DND-41 (cell line): ENCODE measurements around the gene RAPGEF5.
A peak's percentile ranks its signal among the peaks of the same experiment; 100 is the strongest.

Source experiments
- ATAC-seq: fragments of 200-7000 bp; cut with Tn5 transposase; 3 replicates; pipeline ENCODE4 v1.9.1; 2021; ENCODE audit warnings: low read depth; ENCODE audit not compliant: insufficient read depth
- DNase-seq: peaks from one replicate; pipeline ENCODE4 v3.0.0-alpha.2; 2020
- H2AFZ ChIP-seq: 2 replicates; pipeline ENCODE4 v1.6.0; 2012; ENCODE audit warnings: low read depth, low read length
- H3K27ac ChIP-seq: 2 replicates; pipeline ENCODE4 v1.5.1; 2012; ENCODE audit warnings: low read length, inconsistent platforms
- H3K27me3 ChIP-seq: fragments of 200-600 bp; sonication (generic); 2 replicates; pipeline ENCODE4 v1.6.0; 2012; ENCODE audit warnings: low read length, mild to moderate bottlenecking, inconsistent platforms; ENCODE audit not compliant: insufficient read depth, poor library complexity
- H3K36me3 ChIP-seq: 2 replicates; pipeline ENCODE4 v1.5.1; 2012; ENCODE audit warnings: low read length, inconsistent platforms; ENCODE audit not compliant: insufficient read depth
- H3K4me1 ChIP-seq: 2 replicates; pipeline ENCODE4 v1.5.1; 2012; ENCODE audit warnings: mild to moderate bottlenecking, low read length; ENCODE audit not compliant: insufficient read depth
- H3K4me2 ChIP-seq: 2 replicates; pipeline ENCODE4 v1.6.0; 2012; ENCODE audit warnings: mild to moderate bottlenecking, moderate library complexity, low read length, inconsistent platforms; ENCODE audit not compliant: insufficient read depth
- H3K4me3 ChIP-seq, 2 experiments: fragments of 200-600 bp in 1 of 2; shearing (Covaris generic) in 1 of 2; 2 replicates each; pipeline ENCODE4 v1.5.1; 2012 to 2016; ENCODE audit warnings: inconsistent platforms in 2 of 2, low read length in 2 of 2, mild to moderate bottlenecking in 2 of 2, low read depth in 1 of 2, moderate library complexity in 1 of 2
- H3K79me2 ChIP-seq: 2 replicates; pipeline ENCODE4 v1.6.0; 2012; ENCODE audit warnings: low read length, inconsistent platforms; ENCODE audit not compliant: insufficient read depth
- H3K9ac ChIP-seq: 2 replicates; pipeline ENCODE4 v1.6.0; 2012; ENCODE audit warnings: low read depth, mild to moderate bottlenecking, inconsistent platforms, low read length, moderate library complexity
- H3K9me3 ChIP-seq: 2 replicates; pipeline ENCODE4 v1.5.1; 2012; ENCODE audit warnings: low read length, moderate library complexity, mild to moderate bottlenecking, inconsistent platforms; ENCODE audit not compliant: insufficient read depth, severe bottlenecking
- H4K20me1 ChIP-seq: 2 replicates; pipeline ENCODE4 v1.6.0; 2012; ENCODE audit warnings: low read length; ENCODE audit not compliant: insufficient read depth
- CTCF ChIP-seq: IDR thresholded peaks from 2 replicates; pipeline ENCODE4 v1.5.1; 2012; ENCODE audit warnings: borderline replicate concordance, low read length, moderate library complexity, mild to moderate bottlenecking; ENCODE audit not compliant: poor library complexity, severe bottlenecking; ENCODE audit errors: extremely low read depth
- EZH2 ChIP-seq: IDR thresholded peaks from 3 replicates; pipeline ENCODE4 v1.6.1; 2012; ENCODE audit warnings: borderline replicate concordance, low read depth, mild to moderate bottlenecking, moderate library complexity, low read length, inconsistent platforms; ENCODE audit not compliant: severe bottlenecking

The RAPGEF5 gene

GRCh38 chr7:22252016-22252415 lies 104.9 kb downstream of the RAPGEF5 start:
- no peak overlapping the region for H3K4me3 ChIP-seq
- H3K27me3 ChIP-seq, result no peaks in the 10 kb centered on the region
- H3K9me3 ChIP-seq, result no peaks in the 10 kb centered on the region
- no peak overlapping the region for H3K27ac ChIP-seq
- H4K20me1 ChIP-seq, result no peaks in the 10 kb centered on the region
- H2AFZ ChIP-seq, result no peak overlapping the region
- peaks cover 11% of the 10 kb centered on the region; the same call in 1 of the 2 replicates for H3K79me2 ChIP-seq
- no peak overlapping the region for H3K4me2 ChIP-seq
- TF ChIP-seq CTCF, result no peak
- TF ChIP-seq EZH2, result no peak
- peaks cover 53% of the 10 kb centered on the region for H3K36me3 ChIP-seq
- peaks cover 6% of the 10 kb centered on the region for H3K4me1 ChIP-seq
- no peak for DNase-seq
- ATAC-seq, result no peak
- H3K9ac ChIP-seq, result no peak overlapping the region

GRCh38 chr7:22251281-22251680 lies 105.7 kb downstream of the RAPGEF5 start:
- DNase-seq, result no peak
- Histone ChIP-seq H3K4me2 (no peak overlapping the region), H3K9ac (no peak overlapping the region)

GRCh38 chr7:22250390-22250789 lies 106.6 kb downstream of the RAPGEF5 start:
- H2AFZ ChIP-seq, result no peak overlapping the region
- peaks cover 11% of the 10 kb centered on the region; the same call in 1 of the 2 replicates for H3K79me2 ChIP-seq
- no peak overlapping the region for H3K27ac ChIP-seq
- no peaks in the 10 kb centered on the region for H3K27me3 ChIP-seq
- no peak overlapping the region for H3K4me2 ChIP-seq
- no peak for ATAC-seq
- no peaks in the 10 kb centered on the region for H3K9me3 ChIP-seq
- H4K20me1 ChIP-seq, result no peaks in the 10 kb centered on the region
- TF ChIP-seq CTCF, result no peak
- no peak for TF ChIP-seq EZH2
- H3K36me3 ChIP-seq, result peaks cover 44% of the 10 kb centered on the region
- no peaks in the 10 kb centered on the region for H3K4me1 ChIP-seq
- H3K4me3 ChIP-seq, result no peak overlapping the region
- no peak overlapping the region for H3K9ac ChIP-seq
- no peak for DNase-seq

More at GRCh38 chr7:22251281-22251680, 105.7 kb downstream of the RAPGEF5 start:
- Histone ChIP-seq H4K20me1 (no peaks in the 10 kb centered on the region), H3K27me3 (no peaks in the 10 kb centered on the region), H2AFZ (no peak overlapping the region), H3K79me2 (peaks cover 11% of the 10 kb centered on the region; the same call in 1 of the 2 replicates), H3K4me3 (no peak overlapping the region), H3K27ac (peak overlapping the region; percentile 34; the same call in 1 of the 2 replicates), H3K36me3 (peaks cover 51% of the 10 kb centered on the region), H3K4me1 (peaks cover 6% of the 10 kb centered on the region), H3K9me3 (no peaks in the 10 kb centered on the region)
- no peak for ATAC-seq
- no peak for TF ChIP-seq EZH2
- no peak for TF ChIP-seq CTCF
